GM18508 (cell line): ENCODE measurements around the gene ATXN7L3.

Experiments
- ATAC-seq: cut with Tn5 transposase; IDR thresholded peaks from one replicate; pipeline ENCODE4 v1.9.1; 2021; ENCODE audit warnings: moderate number of reproducible peaks; ENCODE audit not compliant: insufficient read depth, unreplicated experiment

The ATXN7L3 gene

GRCh38 chr17:44202756-44203155, 3.1 kb upstream of the ATXN7L3 start:
- ATAC-seq = no peak

GRCh38 chr17:44200478-44201155, 933 bp upstream of the ATXN7L3 start:
- no peak for ATAC-seq

GRCh38 chr17:44198721-44199552, 747 bp downstream of the ATXN7L3 start:
- no peak for ATAC-seq

- no peak for ATAC-seq
Observed at GRCh38 chr17:44197980-44198720, 1.5 kb downstream of the ATXN7L3 start.

- no peak for ATAC-seq
Observed at GRCh38 chr17:44197107-44197506, 2.6 kb downstream of the ATXN7L3 start.

- ATAC-seq = no peak
Observed at GRCh38 chr17:44193326-44194084, 6.2 kb downstream of the ATXN7L3 start.

GRCh38 chr17:44192750-44193149, 6.9 kb downstream of the ATXN7L3 start:
- ATAC-seq = no peak

GRCh38 chr17:44191941-44192496, 7.7 kb downstream of the ATXN7L3 start:
- ATAC-seq = no peak

- no peak for ATAC-seq
Observed at GRCh38 chr17:44191369-44191768, 8.3 kb downstream of the ATXN7L3 start.

GRCh38 chr17:44190481-44190880, 9.2 kb downstream of the ATXN7L3 start:
- ATAC-seq = no peak

- no peak for ATAC-seq
Observed at GRCh38 chr17:44188576-44189403, 10.9 kb downstream of the ATXN7L3 start.

GRCh38 chr17:44187131-44187899, 12.4 kb downstream of the ATXN7L3 start:
- ATAC-seq = peak; percentile 27

- peak; percentile 64 for ATAC-seq
Observed at GRCh38 chr17:44186307-44187130, 13.2 kb downstream of the ATXN7L3 start, which contains the start of gene TMUB2. TSS of gene TMUB2 (plus strand) at chr17:44186972. CDS start at chr17:44187709, 737 bp downstream.

- no peak for ATAC-seq
Observed at GRCh38 chr17:44184212-44184810, 15.4 kb downstream of the ATXN7L3 start.

- no peak for ATAC-seq
Observed at GRCh38 chr17:44183024-44183423, 16.7 kb downstream of the ATXN7L3 start.

- ATAC-seq = no peak
Observed at GRCh38 chr17:44178133-44178532, 21.6 kb downstream of the ATXN7L3 start.

- ATAC-seq = no peak
Observed at GRCh38 chr17:44177640-44178039, 22.0 kb downstream of the ATXN7L3 start.
